Uterus (tissue), 2 donors: ENCODE data around the gene KCNK1.

Experiments
- POLR2A ChIP-seq, 2 donors: fragments of 450-650 bp; IDR thresholded peaks; one replicate each; pipeline ENCODE4 v1.6.1; 2016; ENCODE audit warnings: antibody characterized with exemption in 2 of 2, mild to moderate bottlenecking in 1 of 2, moderate library complexity in 1 of 2
- TF ChIP-seq, protein P1 (sequence below), 4 experiments: fragments of 200-600 bp in 2 of 4; fragments of 450-650 bp in 2 of 4; sonication (generic) in 2 of 4; IDR thresholded peaks; one replicate each; pipeline ENCODE4 v1.5.1; 2016 to 2019; ENCODE audit warnings: antibody characterized with exemption in 4 of 4, mild to moderate bottlenecking in 2 of 4, moderate library complexity in 1 of 4

DNA sequence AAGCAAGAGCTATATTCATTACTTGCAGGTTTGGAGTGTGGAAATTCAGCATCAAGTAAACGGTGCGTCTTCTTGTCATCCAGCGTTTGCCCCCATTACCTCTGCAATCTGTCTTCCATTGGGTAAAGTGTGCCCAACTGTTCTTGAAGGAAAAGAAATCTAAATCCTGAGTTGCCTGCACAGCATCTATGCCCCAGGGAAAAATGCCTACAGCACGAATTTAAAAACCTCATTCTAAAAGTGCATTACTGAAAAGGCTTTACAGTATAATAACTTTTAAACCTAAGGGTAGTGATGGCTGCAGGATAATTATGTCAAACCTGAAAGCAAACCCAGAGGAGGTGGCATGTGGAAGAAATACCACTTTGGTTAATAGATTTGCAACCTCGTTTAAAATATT lies 37.2 kb downstream of the KCNK1 start:
- TF ChIP-seq, protein P1, sequence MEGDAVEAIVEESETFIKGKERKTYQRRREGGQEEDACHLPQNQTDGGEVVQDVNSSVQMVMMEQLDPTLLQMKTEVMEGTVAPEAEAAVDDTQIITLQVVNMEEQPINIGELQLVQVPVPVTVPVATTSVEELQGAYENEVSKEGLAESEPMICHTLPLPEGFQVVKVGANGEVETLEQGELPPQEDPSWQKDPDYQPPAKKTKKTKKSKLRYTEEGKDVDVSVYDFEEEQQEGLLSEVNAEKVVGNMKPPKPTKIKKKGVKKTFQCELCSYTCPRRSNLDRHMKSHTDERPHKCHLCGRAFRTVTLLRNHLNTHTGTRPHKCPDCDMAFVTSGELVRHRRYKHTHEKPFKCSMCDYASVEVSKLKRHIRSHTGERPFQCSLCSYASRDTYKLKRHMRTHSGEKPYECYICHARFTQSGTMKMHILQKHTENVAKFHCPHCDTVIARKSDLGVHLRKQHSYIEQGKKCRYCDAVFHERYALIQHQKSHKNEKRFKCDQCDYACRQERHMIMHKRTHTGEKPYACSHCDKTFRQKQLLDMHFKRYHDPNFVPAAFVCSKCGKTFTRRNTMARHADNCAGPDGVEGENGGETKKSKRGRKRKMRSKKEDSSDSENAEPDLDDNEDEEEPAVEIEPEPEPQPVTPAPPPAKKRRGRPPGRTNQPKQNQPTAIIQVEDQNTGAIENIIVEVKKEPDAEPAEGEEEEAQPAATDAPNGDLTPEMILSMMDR (IDR thresholded peaks at IDR 0.05), result no peak
- TF ChIP-seq POLR2A (IDR thresholded peaks at IDR 0.05), result no peak
